Neural crest cell (in vitro differentiated cells): ENCODE data around the gene DHPS. TPM values are rescaled to one million over a fixed set of nuclear protein-coding genes. Genes with fewer than 3 reads are reported as not detected.

Source experiments
- DNase-seq: peaks from one replicate; pipeline ENCODE4 v3.0.0; 2021; ENCODE audit warnings: low read depth, mixed read lengths, low spot score
- H3K27ac Mint-ChIP-seq: one replicate; pipeline ENCODE4 v1.8.0; 2021; ENCODE audit warnings: mild to moderate bottlenecking, mixed read lengths; ENCODE audit not compliant: unreplicated experiment
- H3K27me3 Mint-ChIP-seq: 2 replicates; pipeline ENCODE4 v1.8.0; 2021; ENCODE audit warnings: low read depth, mild to moderate bottlenecking, mixed read lengths
- H3K36me3 Mint-ChIP-seq: 2 replicates; pipeline ENCODE4 v1.8.0; 2021; ENCODE audit warnings: low read depth, mild to moderate bottlenecking, mixed read lengths
- H3K4me1 Mint-ChIP-seq: 2 replicates; pipeline ENCODE4 v1.8.0; 2021; ENCODE audit warnings: mixed read lengths
- H3K4me3 Mint-ChIP-seq: one replicate; pipeline ENCODE4 v1.8.0; 2021; ENCODE audit warnings: mild to moderate bottlenecking, mixed read lengths
- H3K9me3 Mint-ChIP-seq: 2 replicates; pipeline ENCODE4 v1.8.0; 2021; ENCODE audit warnings: mixed read lengths
- total RNA-seq: library from RNA; stranded (reverse); gene quantifications from 2 replicates; pipeline ENCODE4 v1.2.1, GENCODE V29; 2021
- TF ChIP-seq, protein P1 (sequence below): fragments of 200-600 bp; sonication (generic); conservative IDR thresholded peaks from 2 replicates; pipeline ENCODE4 v1.5.0; 2021; ENCODE audit warnings: antibody characterized with exemption, mild to moderate bottlenecking

Gene DHPS
- total RNA-seq, 1 donor from 2014 or later: 106 TPM

DNA sequence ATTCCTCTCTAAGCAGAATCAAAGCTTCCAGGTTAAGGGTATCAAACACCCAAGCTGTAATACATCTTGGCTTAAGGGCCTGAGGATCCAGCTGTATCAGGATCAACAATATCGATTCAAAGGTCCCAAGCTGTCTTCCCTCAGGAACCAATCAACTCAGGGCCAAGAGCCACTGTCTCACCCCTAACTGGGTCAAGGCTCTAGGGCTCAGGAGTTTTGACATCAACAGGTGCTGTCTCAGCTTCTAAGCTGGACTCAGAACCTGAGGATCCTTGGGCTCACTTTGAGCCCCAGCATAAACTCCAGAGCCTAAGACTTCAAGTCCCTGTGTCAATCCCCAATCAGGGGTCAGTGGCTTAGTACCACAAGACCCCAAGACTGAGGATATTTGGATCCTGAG, 13.8 kb upstream of the DHPS start:
- TF ChIP-seq, protein P1, sequence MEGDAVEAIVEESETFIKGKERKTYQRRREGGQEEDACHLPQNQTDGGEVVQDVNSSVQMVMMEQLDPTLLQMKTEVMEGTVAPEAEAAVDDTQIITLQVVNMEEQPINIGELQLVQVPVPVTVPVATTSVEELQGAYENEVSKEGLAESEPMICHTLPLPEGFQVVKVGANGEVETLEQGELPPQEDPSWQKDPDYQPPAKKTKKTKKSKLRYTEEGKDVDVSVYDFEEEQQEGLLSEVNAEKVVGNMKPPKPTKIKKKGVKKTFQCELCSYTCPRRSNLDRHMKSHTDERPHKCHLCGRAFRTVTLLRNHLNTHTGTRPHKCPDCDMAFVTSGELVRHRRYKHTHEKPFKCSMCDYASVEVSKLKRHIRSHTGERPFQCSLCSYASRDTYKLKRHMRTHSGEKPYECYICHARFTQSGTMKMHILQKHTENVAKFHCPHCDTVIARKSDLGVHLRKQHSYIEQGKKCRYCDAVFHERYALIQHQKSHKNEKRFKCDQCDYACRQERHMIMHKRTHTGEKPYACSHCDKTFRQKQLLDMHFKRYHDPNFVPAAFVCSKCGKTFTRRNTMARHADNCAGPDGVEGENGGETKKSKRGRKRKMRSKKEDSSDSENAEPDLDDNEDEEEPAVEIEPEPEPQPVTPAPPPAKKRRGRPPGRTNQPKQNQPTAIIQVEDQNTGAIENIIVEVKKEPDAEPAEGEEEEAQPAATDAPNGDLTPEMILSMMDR: no peak
- Mint-ChIP-seq H3K27ac (peak overlapping the region; percentile 89), H3K36me3 (no peaks in the 10 kb centered on the region), H3K27me3 (peaks cover 6% of the 10 kb centered on the region), H3K4me1 (peaks cover 12% of the 10 kb centered on the region), H3K4me3 (peak overlapping the region; percentile 96), H3K9me3 (no peaks in the 10 kb centered on the region)
- no peak for DNase-seq

DNA sequence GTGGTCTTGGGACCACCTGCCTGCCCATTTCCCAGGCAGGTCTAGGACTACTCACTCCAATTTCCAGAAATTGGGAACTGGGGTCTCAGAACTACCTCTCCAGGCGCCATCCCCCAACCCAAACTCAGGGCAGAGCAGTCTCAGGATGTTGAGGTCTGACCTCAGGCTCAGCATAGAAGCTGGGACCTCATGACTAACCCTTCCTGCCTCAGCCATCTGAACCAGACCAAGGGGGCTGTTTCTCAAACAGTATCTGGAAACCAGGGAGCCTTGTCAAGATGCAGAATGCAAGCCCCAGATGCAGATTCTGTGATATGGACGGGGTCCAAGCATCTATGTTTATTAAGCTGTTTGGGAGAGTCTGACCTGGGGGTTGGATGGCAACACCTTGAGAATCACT, 13.4 kb upstream of the DHPS start:
- TF ChIP-seq, protein P1: no peak
- H3K4me1 Mint-ChIP-seq: peaks cover 12% of the 10 kb centered on the region
- peak overlapping the region; percentile 73 for H3K4me3 Mint-ChIP-seq
- no peaks in the 10 kb centered on the region for H3K36me3 Mint-ChIP-seq
- H3K9me3 Mint-ChIP-seq: no peaks in the 10 kb centered on the region
- no peak for DNase-seq
- no peak overlapping the region for H3K27ac Mint-ChIP-seq
- H3K27me3 Mint-ChIP-seq: peaks cover 6% of the 10 kb centered on the region

DNA sequence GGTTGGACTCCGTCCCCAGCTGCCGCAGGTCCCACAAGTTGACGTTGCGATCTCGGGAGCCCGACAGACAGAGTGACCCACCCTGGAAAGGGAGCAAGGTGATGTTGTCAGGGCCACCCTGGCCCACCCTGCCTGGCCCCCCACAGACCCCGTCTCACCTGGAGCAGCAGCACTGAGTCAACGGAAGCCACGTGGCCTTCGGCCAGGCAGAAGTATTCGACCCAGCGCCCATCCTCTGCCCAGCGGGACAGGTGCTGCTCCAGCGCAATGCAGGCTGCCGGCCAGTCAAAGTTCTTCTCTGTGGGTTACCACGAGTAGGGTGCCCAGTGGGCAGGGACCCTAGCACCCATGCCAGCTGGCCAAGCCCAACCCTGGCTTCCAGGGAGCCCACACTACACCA, 13.0 kb upstream of the DHPS start:
- H3K27me3 Mint-ChIP-seq: peaks cover 6% of the 10 kb centered on the region
- no peaks in the 10 kb centered on the region for H3K9me3 Mint-ChIP-seq
- H3K4me1 Mint-ChIP-seq: peaks cover 12% of the 10 kb centered on the region
- TF ChIP-seq, protein P1: no peak
- H3K36me3 Mint-ChIP-seq: no peaks in the 10 kb centered on the region
- H3K4me3 Mint-ChIP-seq: peak overlapping the region; percentile 73
- DNase-seq: no peak
- no peak overlapping the region for H3K27ac Mint-ChIP-seq

DNA sequence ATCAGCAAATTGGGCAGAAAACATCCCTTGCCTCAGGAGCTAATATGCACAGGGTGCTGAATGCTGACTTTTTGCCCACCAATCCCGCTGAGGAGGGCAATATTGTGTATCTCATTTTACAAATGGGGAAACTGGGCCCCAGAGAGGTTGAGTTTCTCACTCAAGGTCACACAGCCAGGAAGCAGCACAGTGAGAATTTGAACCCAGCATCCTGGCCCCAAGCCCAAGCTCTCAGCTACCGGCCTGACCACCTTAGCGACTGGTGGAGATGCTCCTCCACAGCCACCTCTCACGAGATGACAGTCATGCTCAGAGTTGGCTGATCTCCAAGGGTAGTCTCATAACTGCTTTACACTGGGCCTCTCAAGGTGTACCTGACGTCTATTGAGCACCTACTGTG, 11.3 kb upstream of the DHPS start:
- Mint-ChIP-seq H3K4me3 (peak overlapping the region; percentile 12), H3K4me1 (peaks cover 8% of the 10 kb centered on the region), H3K27ac (no peak overlapping the region), H3K27me3 (peaks cover 6% of the 10 kb centered on the region), H3K36me3 (no peaks in the 10 kb centered on the region), H3K9me3 (no peaks in the 10 kb centered on the region)
- TF ChIP-seq, protein P1: no peak
- DNase-seq: no peak

DNA sequence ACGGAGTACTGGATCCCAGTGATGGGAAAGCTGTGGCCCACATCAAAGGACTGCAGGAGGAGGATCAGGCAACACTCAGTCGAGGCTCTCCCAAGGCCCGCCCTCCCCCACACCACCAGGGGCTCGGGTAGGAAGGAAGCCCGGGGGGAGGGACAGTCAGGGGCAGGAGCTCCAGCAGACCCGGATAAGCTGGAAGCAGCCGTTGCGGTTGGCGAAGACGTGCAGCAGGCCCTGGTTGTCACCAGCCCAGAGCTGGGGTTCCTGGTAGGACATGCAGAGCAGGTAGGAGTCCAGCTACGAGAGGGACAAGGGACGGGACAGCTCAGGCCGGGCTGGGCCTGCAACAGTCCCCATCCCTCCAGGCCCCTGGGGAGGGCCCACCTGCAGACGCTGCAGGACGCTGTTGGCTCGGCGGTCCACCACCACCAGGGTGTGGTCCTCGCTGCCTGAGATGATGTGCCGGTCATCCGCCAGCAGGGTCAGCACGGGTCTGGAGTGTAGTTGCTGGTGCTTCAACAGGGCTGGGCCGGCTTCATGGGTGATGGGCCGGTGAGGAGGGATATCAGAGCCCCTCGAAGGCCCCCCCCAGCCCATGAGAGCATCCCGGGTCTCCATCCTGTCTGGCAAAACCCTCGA, 8.0 kb upstream of the DHPS start:
- no peaks in the 10 kb centered on the region for H3K9me3 Mint-ChIP-seq
- no peak for DNase-seq
- no peaks in the 10 kb centered on the region for H3K4me1 Mint-ChIP-seq
- no peak overlapping the region for H3K4me3 Mint-ChIP-seq
- H3K27me3 Mint-ChIP-seq: no peaks in the 10 kb centered on the region
- no peaks in the 10 kb centered on the region for H3K36me3 Mint-ChIP-seq
- TF ChIP-seq, protein P1: no peak
- H3K27ac Mint-ChIP-seq: no peak overlapping the region
